ENCODE results near the gene GNA12.

- no peak for TF ChIP-seq CTCF (IDR thresholded peaks at IDR 0.05; ENCODE audit: insufficient read depth, low read length)
- no peak for TF ChIP-seq POLR2AphosphoS5 (IDR thresholded peaks at IDR 0.05; ENCODE audit: low read depth)
- TF ChIP-seq GABPA (IDR thresholded peaks at IDR 0.05; ENCODE audit: low read depth): no peak
- TF ChIP-seq, protein P1, sequence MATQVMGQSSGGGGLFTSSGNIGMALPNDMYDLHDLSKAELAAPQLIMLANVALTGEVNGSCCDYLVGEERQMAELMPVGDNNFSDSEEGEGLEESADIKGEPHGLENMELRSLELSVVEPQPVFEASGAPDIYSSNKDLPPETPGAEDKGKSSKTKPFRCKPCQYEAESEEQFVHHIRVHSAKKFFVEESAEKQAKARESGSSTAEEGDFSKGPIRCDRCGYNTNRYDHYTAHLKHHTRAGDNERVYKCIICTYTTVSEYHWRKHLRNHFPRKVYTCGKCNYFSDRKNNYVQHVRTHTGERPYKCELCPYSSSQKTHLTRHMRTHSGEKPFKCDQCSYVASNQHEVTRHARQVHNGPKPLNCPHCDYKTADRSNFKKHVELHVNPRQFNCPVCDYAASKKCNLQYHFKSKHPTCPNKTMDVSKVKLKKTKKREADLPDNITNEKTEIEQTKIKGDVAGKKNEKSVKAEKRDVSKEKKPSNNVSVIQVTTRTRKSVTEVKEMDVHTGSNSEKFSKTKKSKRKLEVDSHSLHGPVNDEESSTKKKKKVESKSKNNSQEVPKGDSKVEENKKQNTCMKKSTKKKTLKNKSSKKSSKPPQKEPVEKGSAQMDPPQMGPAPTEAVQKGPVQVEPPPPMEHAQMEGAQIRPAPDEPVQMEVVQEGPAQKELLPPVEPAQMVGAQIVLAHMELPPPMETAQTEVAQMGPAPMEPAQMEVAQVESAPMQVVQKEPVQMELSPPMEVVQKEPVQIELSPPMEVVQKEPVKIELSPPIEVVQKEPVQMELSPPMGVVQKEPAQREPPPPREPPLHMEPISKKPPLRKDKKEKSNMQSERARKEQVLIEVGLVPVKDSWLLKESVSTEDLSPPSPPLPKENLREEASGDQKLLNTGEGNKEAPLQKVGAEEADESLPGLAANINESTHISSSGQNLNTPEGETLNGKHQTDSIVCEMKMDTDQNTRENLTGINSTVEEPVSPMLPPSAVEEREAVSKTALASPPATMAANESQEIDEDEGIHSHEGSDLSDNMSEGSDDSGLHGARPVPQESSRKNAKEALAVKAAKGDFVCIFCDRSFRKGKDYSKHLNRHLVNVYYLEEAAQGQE (IDR thresholded peaks at IDR 0.05; ENCODE audit: insufficient replicate concordance, low read depth): no peak
Observed at GRCh38 chr7:2859952-2860351, 15.8 kb upstream of the GNA12 start.

Data from HL-60 (cell line).